Neural progenitor cell (in vitro differentiated cells): ENCODE results near the gene ALDH3B1.

Experiments used
- CTCF ChIP-seq: fragments of 200-600 bp; sonication (generic); IDR thresholded peaks from 2 replicates; pipeline ENCODE4 v1.5.1; 2017; ENCODE audit warnings: antibody characterized with exemption, mild to moderate bottlenecking
- EZH2 ChIP-seq: fragments of 200-600 bp; sonication (generic); IDR thresholded peaks from 2 replicates; pipeline ENCODE4 v1.6.1; 2017; ENCODE audit warnings: antibody characterized with exemption, mild to moderate bottlenecking, moderate library complexity

DNA sequence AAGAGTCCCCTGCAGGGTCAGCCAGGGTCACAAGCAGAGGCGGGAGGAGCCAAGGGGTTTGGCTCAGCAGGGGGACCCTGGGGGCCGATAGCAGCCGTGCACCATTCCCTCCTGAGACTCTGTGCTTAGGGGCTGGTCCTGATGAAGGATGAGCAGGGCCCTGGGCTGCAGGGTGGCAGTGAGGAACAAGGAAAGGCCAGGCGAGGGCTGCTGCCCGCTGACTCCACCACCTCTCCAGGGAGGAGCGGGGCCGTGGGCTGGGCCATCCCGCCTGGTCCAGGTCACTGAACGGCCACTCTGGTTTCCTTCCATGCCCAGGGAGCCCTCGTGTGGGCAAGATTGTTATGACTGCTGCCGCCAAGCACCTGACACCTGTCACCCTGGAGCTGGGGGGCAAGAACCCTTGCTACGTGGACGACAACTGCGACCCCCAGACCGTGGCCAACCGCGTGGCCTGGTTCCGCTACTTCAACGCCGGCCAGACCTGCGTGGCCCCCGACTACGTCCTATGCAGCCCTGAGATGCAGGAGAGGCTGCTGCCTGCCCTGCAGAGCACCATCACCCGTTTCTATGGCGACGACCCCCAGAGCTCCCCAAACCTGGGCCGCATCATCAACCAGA, 11.2 kb downstream of the ALDH3B1 start:
- TF ChIP-seq CTCF (peak; percentile 31), EZH2 (no peak)
